HG02870 (cell line): ENCODE data around the gene RABEPK.
"Not testable (repeated sequence)": the region's sequence is repeated elsewhere in the genome, so short reads cannot be mapped to it uniquely, and the experiment has no call there.

ENCODE experiments used
- ATAC-seq: cut with Tn5 transposase; IDR thresholded peaks from one replicate; pipeline ENCODE4 v1.9.1; 2021; ENCODE audit warnings: mild to moderate bottlenecking, moderate library complexity; ENCODE audit not compliant: unreplicated experiment

RABEPK gene

GRCh38 chr9:125243792-125244260 lies 43.5 kb downstream of the RABEPK start:
- no peak for ATAC-seq

DNA sequence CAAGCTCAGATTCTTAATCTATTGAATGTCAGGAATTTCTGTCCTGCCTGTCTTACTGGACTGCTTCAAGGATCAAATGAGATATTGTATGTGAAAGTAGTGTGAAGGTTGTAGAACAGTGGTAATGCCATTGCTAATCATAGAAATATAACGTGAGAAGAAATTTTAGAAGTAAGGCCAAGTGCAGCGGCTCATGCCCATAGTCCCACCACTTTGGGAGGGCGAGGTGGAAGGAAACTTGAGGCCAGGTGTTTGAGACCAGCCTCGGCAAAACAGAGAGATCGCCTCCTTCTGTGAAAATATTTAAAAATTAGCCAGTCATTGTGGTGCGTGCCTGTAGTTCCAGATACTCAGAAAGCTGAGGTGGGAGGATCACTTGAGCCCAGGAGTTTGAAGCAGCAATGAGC lies 45.9 kb downstream of the RABEPK start:
- no peak for ATAC-seq

DNA sequence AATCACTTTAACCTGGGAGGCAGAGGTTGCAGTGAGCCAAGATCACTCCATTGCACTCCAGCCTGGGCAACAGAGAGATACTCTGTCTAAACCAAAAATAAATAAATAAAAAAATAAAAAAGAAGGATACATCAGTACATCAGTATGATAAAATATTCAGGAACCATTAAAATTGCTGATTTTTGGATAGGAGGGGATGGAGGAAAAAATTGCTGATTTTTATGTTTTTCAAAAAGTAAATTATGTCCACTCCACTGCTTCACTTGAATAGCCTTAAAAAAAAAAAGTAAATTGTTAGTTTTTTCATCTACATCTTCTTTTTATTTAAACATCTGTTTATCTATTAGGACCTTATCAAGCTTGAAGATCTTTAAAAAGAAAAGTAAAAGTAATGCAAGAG lies 53.9 kb downstream of the RABEPK start:
- ATAC-seq = no peak

DNA sequence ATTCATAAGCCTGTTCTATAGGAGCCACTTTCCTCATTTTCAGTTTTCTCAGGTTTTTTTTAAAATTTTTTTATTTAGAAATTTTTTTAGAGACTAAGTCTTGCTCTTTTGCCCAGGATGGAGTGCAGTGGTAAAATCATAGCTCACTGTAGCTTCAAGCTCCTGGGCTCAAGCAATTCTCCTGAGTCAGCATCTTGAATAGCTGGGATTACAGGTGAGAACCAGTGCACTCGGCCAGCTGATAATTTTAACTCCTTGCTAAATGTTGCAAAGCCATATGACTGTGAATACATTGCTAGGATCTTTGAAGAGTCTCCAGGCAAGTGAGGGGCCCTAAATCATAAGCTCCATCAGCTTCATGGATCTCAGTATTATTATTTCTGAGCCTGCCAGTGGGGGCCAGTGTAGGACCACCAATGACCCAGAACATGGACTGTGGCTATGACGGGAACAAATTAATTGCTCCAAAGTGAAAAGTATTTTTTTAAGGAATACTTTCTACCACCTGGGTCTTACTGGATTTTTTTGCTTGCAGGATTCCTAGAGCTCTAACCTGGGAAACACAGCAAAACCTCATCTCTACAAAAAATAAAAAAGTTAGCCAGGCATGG lies 55.5 kb downstream of the RABEPK start:
- ATAC-seq = no peak

DNA sequence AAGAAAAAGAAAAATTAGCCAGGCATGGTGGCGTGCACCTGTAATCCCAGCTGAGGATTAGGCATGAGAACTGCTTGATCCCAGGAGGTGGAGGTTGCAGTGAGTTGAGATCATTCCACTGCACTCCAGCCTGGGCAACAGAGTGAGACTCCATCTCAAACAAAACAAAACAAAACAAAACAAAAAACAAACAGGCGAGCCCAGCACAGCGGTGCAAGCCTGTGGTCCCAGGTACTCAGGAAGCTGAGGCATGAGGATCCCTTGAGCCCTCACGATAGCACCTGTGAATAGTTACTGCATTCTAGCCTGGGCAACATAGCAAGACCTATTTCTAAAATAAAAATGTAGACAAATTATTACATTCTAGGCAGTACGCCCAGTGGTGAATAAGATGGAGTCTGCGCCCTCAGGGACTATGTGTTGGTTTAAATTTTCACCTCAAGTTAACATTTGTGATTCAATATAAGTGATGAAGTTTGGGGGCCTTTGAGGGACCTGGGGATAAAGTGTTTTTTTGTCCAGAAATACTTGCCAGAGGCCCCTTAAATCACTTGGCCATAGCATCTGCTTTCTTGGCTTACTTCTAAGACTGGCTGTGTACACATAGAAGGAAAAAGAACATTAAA lies 57.9 kb downstream of the RABEPK start:
- ATAC-seq = no peak

- ATAC-seq = no peak
Measured at GRCh38 chr9:125258832-125259534, 58.6 kb downstream of the RABEPK start.

- no peak for ATAC-seq
Measured at GRCh38 chr9:125260561-125260960, 60.2 kb downstream of the RABEPK start.

DNA sequence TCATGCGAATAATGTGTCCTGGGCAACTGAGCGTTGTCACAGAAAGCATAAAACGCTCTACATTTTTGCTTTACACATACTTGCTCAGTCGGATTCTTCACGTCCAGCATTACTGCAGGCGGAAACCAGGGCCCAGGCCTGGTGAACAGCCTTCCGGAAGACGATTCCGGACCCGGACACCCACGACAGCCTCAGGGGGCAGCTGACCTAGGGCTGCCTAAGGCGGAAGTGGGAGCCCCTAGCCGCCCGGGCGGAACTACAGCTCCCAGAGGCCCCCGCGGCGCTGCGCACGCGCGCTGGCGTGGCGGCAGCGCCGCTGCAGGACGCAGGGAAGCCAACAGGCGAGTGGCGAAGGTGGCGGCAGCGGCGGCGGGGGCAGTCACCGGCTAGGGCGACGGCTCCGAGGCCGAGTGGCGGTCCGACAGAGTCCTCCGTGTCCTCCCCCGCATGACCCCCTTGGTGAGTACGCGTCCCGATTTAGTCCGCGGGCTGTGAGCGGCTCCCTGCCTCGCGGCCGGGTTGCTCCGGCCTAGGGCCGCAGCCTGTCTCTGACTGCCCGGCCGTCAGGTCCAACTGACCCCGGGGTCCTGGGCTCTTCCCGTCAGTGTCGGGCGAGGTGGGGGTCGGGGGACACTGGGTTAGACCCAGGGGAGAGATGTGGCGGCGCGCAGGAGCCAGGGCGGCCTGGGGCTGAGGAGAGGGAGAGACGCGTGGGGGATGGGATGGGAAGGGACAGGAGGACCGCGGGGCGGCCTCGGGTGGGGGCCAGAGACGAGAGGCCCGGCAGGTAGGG lies 61.4 kb downstream of the RABEPK start, which contains the start of gene GAPVD1:
Gene GAPVD1, plus strand, starts transcription at position 326 of the 793 bp plus-strand sequence. CDS start 37,096 bp downstream, outside the sequence.
- ATAC-seq = peak; percentile 89

DNA sequence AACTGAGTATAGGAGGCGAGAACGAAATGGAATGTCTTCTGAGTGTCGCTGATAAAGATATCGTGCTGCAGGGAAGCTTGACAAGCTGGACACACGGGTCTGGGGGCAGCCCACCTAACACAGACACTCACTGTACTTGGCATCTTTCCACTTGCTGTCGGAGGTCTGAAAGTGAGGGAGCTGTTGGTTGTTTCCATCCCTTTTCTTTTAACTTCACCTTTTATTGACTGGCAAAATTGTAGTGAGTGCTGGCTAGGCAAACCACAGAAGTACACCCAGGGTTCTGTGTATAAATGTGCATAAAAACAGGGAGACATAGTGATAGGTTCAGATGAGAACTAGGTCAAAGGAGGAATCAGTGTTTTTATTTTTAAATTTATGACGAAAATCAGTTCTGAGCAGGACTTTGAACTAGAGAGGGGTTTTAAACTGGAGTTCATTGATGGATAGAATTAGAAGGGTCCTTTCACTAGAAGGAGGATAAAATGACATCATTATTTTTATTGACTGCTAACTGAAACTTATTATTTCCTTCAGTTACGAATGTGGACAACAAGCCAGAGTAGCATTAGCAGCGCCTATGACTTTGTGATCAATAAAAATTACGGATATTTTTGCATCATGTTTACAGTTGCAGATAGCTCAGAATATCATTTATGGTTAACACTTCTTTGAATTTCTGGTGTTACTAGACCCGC lies 62.1 kb downstream of the RABEPK start:
- ATAC-seq = no peak

GRCh38 chr9:125264068-125264467 lies 63.7 kb downstream of the RABEPK start:
- ATAC-seq = not testable (repeated sequence)

- ATAC-seq = no peak
Measured at GRCh38 chr9:125268394-125269013, 68.2 kb downstream of the RABEPK start.

GRCh38 chr9:125269014-125269397 lies 68.7 kb downstream of the RABEPK start:
- ATAC-seq = no peak

DNA sequence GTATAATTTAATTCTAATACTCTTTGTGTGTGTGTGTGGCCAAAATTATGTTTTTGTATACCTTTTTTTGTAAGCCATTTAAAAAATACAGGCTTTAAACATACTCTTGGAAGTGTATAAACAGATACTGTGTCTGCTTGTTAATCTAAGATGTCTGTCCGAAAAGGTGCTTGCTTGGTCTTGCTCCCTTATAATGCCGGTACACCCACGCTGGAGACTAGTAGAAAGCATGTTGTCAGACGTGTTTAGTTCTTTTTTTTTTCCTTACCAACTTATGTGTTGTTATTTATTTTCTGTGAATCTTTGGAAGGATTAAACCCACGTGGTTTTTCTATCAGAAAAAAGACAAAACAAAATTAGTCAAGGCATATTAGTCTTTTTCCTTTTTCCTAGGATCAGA lies 70.7 kb downstream of the RABEPK start:
- ATAC-seq = no peak

- no peak for ATAC-seq
Measured at GRCh38 chr9:125272697-125273096, 72.4 kb downstream of the RABEPK start.

DNA sequence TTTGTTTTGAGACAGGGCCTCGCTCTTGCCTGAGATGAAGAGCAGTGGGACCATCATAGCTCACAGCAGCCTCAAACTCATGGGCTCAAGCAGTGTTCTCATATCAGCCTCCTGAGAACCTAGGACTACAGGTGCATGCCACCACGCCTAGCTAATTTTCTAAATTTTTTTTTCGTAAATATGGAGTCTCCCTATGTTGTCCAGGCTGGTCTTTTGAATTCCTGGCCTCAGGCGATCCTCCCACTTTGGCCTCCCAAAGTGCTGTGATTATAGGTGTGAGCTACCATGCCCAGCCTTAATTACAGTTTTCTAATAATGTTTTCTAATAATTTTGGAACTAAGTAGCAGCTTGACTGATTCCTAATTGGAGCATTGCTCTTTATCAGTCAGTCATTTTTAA lies 76.4 kb downstream of the RABEPK start:
- no peak for ATAC-seq

GRCh38 chr9:125277411-125277810 lies 77.1 kb downstream of the RABEPK start:
- no peak for ATAC-seq

- no peak for ATAC-seq
Measured at GRCh38 chr9:125280945-125281344, 80.6 kb downstream of the RABEPK start.
